ENCODE measurements around the gene MYRIP. TPM values are rescaled to one million over a fixed set of nuclear protein-coding genes. Genes with fewer than 3 reads are reported as not detected.
A peak's percentile ranks its signal among the peaks of the same experiment; 100 is the strongest.

The MYRIP gene
- total RNA-seq, 4 donors from 2014 or later, result 1.0 to 9.6 (median 3.2) TPM

GRCh38 chr3:40191251-40191650 is 381.8 kb downstream of the MYRIP start:
- DNase-seq (ENCODE audit: low spot score), result no peak
- no peak for TF ChIP-seq CTCF (IDR thresholded peaks at IDR 0.05)
- ATAC-seq (ENCODE audit: low FRiP score), result no peak

DNA sequence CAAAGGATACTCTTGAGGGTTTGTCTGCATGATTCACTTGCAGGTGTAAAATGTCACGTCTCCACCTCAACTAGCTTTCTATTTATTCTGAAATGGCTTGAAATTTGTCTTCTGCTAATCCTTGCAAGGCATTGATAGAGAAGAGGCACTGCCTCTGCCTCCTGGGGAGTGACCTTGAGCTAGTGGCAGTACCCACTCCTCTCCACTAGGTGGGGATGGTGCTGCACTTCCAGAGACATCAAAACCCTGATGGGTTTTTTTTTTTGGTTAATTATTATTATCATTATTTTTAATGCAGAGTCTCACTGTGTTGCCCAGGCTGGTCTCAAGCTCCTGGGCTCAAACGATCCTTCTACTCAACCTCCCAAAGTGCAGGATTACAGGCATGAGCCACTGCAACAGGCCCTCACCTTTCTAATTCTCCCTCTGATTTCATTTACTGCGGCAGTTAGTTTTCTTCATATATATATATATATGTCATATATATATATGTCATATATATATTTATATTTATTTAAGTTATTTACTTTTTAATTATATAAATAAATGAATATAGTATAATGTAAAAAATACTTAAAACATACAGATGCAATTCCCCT is 382.5 kb downstream of the MYRIP start:
- DNase-seq (ENCODE audit: low spot score), result peak; percentile 44

DNA sequence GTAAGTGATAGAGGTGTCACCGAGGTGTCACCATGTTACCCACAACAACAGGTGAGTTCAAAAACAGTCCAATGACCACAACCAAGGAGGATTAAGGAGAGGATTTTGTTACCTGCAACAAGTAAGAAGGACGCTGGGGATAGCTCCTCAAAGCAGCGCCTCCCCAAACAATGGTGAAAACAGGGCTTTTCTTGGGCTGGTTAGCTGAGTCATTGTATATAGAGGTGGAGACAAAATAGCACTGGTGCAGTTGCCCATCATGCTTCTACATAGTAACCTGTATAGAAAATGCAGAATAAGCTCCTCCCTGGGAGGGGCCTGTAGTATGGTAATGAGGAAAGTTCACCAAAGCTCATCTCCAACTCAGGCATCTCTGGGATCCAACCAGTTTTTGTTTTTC is 383.2 kb downstream of the MYRIP start:
- no peak for ATAC-seq (ENCODE audit: low FRiP score)
- no peak for DNase-seq (ENCODE audit: low spot score)
- TF ChIP-seq CTCF (IDR thresholded peaks at IDR 0.05), result no peak

More for the DNA sequence above, 382.5 kb downstream of the MYRIP start:
- peak in 1 of 3 donors; percentile 53 for TF ChIP-seq CTCF (IDR thresholded peaks at IDR 0.05)
- ATAC-seq (ENCODE audit: low FRiP score), result no peak

DNA sequence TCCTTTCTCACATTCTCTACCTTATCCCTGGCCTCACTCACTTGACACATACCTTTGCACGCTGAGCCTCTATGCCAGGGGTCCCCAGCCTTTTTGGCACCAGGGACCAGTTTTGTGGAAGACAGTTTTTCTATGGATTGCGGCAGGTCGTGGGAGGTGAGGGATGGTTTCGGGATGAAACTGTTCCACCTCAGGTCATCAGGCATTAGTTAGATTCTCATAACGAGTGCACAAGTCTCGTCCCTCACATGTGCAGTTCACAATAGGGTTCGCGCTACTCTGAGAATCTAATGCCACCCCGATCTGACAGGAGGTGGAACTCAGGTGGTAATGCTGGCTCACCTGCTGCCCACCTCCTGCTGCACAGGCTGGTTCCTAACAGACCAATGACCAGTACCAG is 387.6 kb downstream of the MYRIP start:
- DNase-seq (ENCODE audit: low spot score), result no peak
- TF ChIP-seq CTCF (IDR thresholded peaks at IDR 0.05), result no peak
- ATAC-seq (ENCODE audit: low FRiP score), result no peak

DNA sequence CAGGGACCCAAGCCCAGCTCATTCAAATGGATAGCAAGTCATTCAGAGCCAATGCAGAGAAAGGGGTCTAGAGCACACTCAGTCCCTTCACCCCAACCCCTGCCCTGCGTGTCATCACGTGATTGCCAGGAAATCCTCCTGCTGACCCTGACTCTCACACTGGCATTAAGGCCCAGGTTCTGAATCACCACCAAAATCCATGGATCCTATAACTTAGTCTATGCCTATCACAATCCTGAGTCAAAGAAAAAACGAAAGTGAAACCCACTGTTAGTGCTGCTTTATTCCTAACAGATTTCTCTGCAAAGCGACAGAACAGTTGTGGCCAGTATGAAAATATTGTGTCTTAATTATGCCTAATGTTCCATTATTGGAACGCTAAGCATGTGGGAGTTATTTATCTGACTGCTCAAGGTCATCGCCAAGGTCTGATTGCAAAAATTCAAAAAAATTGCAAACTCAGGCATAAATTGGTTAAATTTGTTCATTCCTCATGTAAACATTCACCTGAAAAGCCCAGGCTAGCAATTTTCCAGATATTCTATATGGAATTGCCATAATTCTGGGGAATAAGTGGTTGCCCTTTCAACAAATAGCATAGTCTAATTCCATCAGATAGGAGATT is 391.4 kb downstream of the MYRIP start:
- TF ChIP-seq CTCF (IDR thresholded peaks at IDR 0.05), result no peak
- DNase-seq (ENCODE audit: low spot score) (no peak), ATAC-seq (ENCODE audit: low FRiP score) (no peak)

- no peak for TF ChIP-seq CTCF (IDR thresholded peaks at IDR 0.05)
- no peak for ATAC-seq (ENCODE audit: low FRiP score)
- no peak for DNase-seq (ENCODE audit: low spot score)
Measured at GRCh38 chr3:40201770-40202169, 392.4 kb downstream of the MYRIP start.

DNA sequence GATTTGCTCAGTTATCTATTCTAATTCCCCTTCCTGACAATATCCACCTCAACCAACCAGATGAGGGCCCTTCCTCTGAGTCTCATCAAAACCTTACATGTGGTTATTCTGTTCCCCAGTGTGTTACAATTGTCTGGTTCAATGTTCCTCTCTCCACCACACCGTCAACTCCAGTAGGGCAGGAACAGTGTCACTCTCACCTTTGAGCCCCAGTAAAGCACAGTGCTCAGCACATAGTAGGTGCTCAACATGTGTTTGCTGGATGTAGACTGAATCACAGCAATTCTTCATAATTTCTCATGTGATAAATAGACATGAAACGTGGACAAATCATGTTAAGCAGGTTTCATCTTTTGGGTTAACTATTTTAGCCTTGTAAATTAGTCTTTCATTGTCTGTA is 397.1 kb downstream of the MYRIP start:
- DNase-seq (ENCODE audit: low spot score) (no peak), ATAC-seq (ENCODE audit: low FRiP score) (no peak)
- TF ChIP-seq CTCF (IDR thresholded peaks at IDR 0.05), result no peak
